Middle frontal gyrus (tissue), 1 donor: Measurements from ENCODE around the gene C12orf43.

Source experiments
- DNase-seq: peaks from one replicate; pipeline ENCODE4 v3.0.0-alpha.2; 2015; ENCODE audit warnings: low spot score; ENCODE audit errors: extremely low spot score

The C12orf43 gene

DNA sequence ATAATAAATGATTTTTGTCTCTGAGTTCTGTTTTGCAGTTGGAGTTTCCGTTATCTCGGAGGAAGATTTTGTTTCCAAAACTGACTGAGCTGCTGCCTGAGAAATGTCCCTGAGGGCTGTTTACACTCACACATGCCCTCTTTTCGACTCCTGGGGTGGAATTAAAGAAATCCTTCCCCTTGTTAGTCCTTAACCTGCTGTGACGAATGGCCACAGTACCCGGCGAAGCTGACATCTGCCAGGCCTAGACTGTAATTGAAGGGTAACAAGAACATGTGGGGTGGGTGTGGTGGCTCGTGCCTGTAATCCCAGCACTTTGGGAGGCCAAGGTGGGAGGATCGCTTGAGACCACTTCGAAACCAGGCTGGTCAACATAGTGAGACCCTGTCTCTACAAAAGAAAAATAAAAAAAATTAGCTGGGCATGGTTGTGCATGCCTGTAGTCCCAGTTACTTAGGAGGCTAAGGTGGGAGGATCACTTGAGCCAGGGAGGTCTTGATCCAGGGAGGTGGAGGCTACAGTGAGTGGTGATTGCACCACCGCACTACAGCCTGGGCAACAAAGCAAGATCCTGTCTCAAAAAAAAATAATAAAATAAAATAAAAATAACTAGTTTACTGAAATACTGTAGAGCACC lies 14.4 kb upstream of the C12orf43 start:
- no peak for DNase-seq

DNA sequence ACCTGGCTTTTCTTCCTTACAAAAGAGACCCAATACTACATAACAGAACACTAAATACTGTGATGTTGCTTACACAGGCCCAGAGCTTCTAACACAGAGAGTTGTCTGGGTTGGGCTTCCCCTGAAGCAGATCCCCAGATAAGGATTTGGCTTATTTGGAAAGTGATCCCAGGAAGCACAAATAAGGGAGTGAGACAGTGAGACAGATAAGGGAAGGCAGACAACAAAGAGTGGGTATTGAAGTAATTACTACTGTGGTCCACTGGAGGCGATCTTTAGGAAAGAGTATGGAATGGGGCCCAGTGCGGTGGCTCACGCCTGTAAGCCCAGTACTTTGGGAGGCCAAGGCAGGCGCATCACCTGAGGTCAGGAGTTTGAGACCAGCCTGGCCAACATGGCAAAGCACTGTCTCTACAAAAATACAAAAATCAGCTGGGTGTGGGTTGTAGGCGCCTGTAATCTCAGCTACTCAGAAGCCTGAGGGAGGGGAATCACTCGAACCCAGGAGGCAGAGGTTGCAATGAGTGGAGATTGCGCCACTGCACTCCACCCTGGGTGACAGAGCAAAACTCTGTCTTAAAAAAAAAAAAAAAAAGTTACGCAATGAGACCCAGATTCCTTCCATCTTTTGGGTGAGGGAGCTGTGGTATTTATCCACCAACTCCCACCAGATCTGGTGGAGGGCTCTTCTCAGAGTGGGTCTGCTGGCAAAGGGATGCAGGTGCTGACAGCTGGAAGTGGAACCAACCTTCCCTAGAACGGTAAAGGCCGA lies 10.2 kb upstream of the C12orf43 start:
- DNase-seq: no peak

DNA sequence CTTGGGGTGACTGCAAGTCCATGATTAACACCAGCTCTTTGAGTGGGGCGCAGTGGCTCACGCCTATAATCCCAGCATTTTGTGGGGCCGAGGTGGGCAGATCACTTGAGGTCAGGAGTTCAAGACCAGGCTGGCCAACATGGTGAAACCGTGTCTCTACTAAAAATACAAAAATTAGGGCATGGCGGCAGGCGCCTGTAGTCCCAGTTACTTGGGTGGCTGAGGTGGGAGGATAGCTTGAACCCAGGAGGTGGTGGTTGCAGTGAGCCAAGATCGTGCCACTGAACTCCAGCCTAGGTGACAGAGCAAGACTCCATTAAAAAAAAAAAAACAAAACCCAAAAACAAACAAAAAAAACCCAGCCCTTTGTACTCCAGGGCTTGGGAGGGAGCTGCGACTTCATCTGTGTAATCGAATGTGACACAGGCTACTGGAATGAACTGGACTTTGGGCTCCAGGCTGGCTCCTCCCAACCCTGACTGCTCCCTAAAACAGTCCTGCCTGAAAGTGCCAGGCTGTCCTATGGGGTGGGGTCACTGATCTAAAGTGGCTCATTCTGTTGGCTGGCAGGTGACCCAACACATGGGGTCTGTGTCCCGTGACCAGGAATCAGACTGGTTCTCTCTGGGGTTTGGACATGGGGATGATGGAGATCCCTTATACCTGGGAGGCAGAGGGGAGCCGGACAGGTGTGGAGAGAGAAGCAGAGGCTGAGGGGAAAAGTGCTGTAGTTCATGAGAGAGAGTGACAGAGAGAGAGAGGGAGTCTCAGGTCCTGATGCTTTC lies 9.3 kb upstream of the C12orf43 start:
- no peak for DNase-seq

DNA sequence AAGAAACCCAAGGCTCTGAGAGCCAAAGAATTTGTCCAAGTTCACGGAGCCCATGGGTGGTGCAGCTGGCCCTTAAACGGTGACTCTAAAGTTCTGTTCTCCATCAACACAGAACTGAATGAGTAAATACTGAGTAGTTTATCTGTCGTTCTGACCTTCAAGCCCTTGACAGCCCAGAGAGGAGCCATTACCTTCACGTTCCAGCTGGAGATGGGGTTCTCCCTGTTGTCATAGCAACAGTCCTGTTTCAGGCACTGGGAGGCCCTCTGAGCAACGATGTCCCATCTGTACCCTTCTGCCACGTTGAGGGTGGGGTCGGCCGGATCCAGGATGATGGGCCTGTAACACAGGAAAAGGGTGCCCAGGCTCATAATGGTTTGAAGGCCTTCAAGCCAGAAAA lies 7.5 kb upstream of the C12orf43 start:
- DNase-seq: no peak

DNA sequence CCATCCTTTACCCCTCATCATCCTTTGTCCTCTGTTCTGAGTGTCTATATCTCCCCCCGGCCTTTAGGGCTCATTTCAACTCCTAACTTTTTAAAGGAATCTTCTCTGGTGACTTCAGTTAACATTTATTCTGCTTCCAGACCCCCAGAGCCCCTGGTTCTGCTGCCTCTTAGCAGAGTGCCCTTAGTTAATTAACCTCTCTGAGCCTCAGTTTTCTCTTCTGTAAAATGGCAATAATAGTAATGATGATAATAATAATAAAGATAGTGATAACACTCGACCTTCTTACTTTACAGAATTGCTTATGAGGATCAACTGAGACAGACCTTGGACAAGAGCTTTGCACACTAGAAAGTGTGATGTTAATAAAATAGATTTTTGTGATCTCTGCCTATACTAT lies 6.4 kb upstream of the C12orf43 start:
- DNase-seq: no peak

DNA sequence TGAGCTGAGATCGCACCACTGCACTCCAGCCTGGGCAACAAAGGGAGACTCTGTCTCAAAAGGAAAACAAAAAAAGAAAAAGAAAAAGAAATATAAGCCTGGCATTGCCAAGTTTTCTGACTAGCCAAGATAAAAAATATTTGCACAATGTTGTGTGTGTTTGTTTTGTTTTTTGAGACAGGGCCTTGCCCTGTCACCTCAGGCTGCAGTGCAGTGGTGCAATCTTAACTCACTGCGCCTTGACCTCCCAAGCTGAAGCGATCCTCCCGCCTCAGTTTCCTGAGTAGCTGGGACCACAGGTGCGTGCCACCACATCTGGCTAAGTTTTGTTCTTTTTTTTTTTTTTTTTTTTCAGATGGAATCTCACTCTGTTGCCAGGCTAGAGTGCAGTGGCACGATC lies 5.5 kb upstream of the C12orf43 start:
- no peak for DNase-seq

DNA sequence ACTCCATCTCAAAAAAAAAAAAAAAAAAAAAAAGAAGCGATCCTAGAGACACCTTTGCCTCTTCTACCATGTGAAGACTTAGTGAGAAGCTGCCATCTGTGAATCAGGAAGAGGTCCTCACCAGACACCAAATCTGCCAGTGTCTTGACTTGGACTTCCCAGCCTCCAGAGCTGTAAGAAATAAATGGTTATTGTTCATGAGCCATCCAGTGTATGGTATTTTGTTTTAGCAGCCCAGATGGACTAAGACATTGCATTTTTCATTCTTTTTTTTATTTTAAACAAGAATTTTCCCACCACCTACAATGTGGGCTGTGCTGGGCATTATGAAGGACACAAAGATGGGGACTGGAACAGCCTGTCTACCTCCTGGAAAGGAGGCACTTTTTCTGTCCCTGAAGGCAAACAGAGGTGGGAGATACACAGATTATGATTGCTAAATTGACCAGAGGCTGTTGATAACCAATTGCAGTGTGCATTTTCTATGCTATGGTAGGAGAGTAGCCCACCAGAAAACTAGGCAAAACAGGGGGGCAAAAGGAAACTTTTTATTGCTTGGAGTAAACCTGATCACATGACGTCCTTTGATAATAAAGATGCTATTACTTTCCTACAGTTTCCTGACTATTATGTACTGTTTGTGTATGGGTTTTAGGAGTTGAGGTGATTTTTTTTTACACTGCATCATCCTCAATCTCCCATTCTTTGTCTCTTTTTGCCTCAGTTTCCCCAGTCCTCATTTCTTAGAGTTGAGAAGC lies 2.8 kb upstream of the C12orf43 start:
- DNase-seq: no peak

DNA sequence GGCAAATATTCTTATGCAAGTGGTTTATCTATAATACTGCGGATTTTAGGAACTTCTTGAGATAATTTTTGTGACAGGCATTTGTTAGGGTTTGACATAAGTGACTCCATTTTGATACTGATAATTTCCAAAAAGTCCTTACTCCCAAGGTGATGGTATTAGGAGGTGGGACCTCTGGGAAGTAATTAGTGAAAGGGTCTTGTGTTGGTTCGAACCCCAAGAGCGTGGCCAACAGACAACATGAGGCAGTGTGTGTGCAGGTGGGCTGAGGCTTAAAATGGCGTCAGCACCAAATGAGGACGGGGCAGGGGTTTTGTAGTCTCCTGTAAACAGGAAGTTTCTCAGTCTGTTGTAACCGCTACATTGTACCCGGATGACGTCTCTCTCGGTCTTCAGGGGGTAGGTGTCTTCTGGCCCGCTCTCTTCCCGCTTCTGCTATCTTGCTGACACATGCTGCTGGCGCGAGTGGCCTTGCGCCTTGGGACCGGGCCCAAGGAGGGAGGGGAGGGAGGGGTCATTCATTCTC lies 1.7 kb upstream of the C12orf43 start:
- DNase-seq: no peak

DNA sequence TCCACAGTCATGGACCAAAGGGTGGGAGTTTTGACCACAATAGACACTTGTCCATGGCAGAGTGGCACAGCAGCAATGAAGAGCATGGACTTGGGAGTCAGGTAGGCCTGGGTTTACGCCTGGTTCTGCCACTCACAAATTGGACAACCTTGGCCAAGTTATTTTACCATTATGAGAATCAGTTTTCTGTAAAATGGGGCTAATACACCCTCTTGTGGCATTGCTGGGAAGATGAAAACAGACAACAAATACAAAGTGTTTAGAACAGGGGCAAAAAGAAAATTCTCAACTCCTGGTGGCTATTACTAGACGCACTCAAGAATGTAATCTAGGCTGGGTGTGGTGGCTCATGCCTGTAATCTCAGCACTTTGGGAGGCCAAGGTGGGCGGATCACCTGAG lies 2.6 kb downstream of the C12orf43 start:
- no peak for DNase-seq

DNA sequence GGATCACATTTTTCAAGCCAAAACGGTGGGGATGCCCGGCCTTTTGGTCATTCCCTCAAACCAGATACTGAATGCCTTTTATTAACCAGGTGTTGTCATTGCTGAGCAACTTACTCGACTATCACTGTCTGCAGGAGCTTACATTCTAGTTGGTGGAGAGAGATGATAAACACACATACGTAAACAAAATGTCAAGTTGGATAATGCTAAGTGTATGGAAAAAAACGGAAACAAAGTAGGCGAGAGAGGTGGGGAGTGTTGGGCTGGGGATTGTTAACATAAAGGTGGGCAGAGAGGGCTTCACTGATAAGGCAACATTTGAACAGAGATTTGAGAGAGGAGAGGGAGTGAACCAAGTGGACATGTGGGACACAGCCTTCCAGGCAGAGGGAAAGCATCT lies 4.5 kb downstream of the C12orf43 start:
- no peak for DNase-seq

DNA sequence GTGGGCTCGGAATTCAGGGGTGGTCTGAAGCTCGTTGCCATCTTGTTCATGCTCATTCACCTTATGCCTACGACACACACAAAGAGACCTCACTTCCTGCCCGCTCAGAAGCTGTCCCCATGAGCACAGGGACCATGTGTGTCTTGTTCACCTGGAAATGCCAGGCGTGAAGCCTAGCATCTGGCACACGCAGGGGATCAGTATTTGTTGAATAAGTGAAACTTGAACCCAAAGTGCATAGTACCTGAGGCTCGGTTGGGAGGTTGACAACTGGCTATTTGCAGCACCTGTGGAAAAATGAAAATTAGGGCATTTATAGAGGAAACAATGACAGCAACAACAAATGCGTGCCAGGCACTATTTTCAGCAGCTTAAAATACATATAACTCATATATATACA lies 5.4 kb downstream of the C12orf43 start:
- DNase-seq: no peak

DNA sequence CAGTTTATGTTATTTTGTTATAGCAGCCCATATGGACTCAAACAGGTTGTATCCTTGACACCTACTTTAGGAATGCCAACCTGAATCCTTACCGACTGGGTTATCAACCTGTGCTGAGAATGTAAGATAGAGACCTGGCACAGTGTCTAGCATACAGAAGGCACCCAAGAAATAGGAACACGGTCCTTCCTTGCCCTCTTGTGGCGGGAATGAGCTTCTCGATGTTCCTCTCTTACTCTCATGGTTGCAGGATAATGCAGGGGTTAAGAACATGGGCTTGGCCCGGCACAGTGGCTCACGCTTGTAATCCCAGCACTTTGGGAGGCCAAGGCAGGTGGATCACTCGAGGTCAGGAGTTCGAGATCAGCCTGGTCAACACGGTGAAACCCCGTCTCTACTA lies 6.5 kb downstream of the C12orf43 start:
- DNase-seq: no peak

DNA sequence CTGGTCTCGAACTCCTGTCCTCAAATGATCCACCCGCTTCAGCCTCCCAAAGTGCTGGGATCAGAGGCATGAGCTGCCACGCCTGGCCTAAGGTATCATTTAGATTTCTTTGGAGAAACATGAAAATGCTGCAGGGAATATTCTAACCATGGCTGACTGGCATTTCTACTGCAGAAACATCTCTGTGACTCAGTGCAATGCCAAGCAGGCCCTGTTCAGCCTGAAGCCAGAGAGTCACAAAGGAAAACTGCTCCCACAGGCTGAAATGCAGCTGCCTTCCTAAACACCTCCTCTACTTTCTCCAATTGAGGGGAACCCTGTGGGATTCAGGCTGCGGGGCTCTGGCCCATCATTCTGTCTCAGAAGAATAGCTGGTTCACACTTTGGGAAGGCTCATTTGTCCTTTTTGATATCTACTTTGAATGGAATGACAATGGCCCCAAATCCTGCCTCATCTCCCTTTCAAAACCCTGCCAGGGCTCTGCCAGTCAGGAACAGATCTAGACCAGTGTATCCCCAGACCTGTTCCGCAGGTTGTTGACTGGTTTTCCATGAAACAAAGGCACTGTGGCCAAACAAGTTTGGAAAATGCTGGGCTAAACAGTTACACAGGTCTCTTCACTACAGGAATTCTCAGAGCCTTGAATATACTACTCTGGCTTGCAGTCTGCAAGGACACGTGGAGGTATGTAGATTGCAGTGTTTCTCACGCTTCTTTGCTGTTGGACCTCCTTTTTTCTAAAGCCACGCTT lies 7.8 kb downstream of the C12orf43 start:
- DNase-seq: no peak

DNA sequence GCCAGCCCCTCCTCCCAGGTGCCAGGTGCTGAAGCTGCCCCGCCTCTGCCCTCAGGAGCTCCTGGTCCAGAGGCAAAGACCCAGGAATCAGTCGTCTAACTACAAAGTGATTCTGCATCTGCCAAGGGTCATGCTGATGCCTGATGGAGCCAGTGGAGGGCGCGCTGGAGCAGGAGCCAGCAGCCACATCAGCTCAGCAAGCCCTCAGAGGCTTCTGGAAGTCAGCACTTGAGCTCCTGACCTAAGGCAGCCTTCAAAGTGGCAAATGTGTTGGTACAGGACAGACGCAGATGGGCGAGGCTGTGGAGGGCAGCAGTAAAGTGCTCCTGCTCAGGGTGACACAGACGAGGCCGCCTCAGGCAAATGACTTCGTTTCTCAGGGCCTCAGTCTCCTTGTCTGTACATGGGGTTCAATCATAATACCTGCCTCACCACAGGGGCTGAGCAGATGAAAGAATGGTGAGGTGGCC lies 10.9 kb downstream of the C12orf43 start:
- DNase-seq: no peak

DNA sequence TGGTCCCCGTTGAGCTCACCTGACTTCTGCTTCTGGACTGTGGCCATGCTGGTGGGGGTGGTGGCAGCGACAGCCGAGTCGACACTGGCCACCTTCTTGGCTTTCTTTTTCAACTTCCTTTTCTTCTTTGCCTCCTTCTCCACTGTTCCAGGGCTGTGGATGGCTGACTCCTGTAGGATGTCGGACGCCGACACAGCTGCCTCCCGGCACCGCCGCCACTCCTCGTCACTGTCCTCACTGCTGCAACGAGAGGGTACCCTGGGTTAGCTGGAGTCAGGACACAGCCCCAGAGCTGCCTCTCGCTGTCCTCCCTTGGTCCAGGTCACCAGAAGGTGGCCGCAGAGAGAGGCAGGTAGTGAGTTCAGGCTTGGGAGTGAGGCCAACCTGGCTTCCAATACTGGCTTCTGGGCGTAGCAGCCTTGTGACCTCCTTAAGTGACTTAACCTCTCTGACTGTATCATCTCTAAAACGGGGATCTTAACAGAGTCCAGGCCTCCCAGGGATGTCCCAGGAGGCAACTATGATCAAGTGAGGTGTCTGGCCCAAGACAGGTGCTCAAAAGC lies 12.0 kb downstream of the C12orf43 start:
- DNase-seq: no peak

DNA sequence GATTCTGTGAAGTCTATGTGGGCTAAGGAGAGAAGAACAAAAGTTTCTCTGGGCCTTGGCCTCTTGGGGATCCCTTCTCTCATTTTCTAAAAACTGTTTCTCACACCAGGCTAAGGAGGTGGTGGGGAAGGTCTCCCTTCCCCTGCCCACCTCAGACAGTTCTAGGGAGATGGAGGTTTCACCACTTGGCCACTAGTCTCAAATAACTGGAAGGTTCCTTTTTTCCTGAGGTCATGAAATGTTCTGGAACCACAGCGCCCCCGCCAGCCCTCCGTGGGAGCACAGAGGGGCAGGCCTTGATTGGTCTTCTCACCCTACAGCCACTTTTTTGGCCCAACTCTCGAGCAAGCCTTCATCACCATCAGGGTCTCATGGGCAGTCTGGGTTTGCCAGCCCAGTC lies 12.6 kb downstream of the C12orf43 start:
- DNase-seq: no peak

DNA sequence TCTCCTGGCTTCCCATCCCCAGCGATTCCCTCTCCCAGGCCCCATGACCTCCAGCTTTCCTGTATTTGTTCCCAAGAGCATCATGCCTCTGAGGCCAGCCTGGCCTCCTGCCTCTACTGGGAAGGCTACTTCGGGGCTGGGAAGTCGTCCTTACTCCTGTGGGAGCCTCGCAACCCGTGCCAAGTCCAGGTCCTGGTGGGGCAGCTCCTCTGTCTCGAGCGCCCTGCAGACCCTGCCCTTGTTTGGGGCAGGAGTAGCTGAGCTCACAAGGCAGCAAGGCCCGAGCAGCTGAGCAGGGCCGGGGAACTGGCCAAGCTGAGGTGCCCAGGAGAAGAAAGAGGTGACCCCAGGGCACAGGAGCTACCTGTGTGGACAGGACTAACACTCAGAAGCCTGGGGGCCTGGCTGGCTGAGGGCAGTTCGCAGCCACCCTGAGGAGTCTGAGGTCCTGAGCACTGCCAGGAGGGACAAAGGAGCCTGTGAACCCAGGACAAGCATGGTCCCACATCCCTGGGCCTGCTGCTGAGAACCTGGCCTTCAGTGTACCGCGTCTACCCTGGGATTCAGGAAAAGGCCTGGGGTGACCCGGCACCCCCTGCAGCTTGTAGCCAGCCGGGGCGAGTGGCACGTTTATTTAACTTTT lies 14.3 kb downstream of the C12orf43 start:
- DNase-seq: no peak

DNA sequence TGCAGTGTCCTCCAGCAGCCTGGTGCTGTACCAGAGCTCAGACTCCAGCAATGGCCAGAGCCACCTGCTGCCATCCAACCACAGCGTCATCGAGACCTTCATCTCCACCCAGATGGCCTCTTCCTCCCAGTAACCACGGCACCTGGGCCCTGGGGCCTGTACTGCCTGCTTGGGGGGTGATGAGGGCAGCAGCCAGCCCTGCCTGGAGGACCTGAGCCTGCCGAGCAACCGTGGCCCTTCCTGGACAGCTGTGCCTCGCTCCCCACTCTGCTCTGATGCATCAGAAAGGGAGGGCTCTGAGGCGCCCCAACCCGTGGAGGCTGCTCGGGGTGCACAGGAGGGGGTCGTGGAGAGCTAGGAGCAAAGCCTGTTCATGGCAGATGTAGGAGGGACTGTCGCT lies 15.2 kb downstream of the C12orf43 start:
- DNase-seq: no peak

DNA sequence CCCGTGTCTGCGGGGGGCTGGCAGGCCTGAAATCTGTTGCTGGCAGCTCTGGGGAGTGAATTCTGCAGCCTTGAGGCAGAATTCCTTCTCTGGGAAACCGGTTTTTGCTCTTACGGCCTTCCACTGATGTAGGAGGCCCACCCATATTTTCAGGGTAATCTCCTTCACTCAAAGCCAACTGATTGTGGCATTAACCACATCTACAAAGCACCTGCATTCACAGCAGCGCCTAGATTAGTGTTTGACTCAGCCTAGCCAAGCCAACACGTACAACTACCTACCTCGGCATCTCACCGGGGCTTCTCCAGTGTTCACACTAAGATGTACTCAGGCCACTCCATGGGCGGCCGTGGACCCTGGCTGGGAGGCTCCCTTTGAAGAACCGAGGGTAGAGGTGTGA lies 15.8 kb downstream of the C12orf43 start:
- no peak for DNase-seq
